ENCODE results near the gene SLC22A14. TPM values are rescaled to one million over a fixed set of nuclear protein-coding genes. Genes with fewer than 3 reads are reported as not detected.
A peak's percentile ranks its signal among the peaks of the same experiment; 100 is the strongest.

The SLC22A14 gene
- total RNA-seq, 6 experiments from 2014 or later = 0.12 to 0.29 (median 0.12) TPM; not detected in 3

GRCh38 chr3:38323060-38323459 is 41.0 kb downstream of the SLC22A14 start:
- no peaks in the 10 kb centered on the region for H3K36me3 ChIP-seq
- no peaks in the 10 kb centered on the region for H3K27me3 ChIP-seq
- no peak overlapping the region for H3K4me3 ChIP-seq
- no peak overlapping the region for H3K27ac ChIP-seq
- WGBS (ENCODE audit: insufficient coverage, low coverage, low lambda C conversion rate, missing lambda C conversion rate) = 88% methylated on average over 1 of the region's 1 CpG
- intact Hi-C loops (cut with DNase I) = no loop called here
- ATAC-seq = no peak
- H3K9me3 ChIP-seq = no peaks in the 10 kb centered on the region
- no peak for DNase-seq
- TF ChIP-seq CTCF (IDR thresholded peaks at IDR 0.05) = no peak
- no peak for TF ChIP-seq POLR2A (IDR thresholded peaks at IDR 0.05)
- no peaks in the 10 kb centered on the region for H3K4me1 ChIP-seq

GRCh38 chr3:38325256-38325655 is 43.2 kb downstream of the SLC22A14 start:
- no peaks in the 10 kb centered on the region for H3K27me3 ChIP-seq
- no peak overlapping the region for H3K4me3 ChIP-seq
- TF ChIP-seq CTCF (IDR thresholded peaks at IDR 0.05) = no peak
- TF ChIP-seq POLR2A (IDR thresholded peaks at IDR 0.05) = no peak
- intact Hi-C loops (cut with DNase I) = no loop called here
- no peak for DNase-seq
- ATAC-seq = no peak
- H3K27ac ChIP-seq = no peak overlapping the region
- H3K36me3 ChIP-seq = no peaks in the 10 kb centered on the region
- no peaks in the 10 kb centered on the region for H3K4me1 ChIP-seq
- H3K9me3 ChIP-seq = no peaks in the 10 kb centered on the region
- no CpG with 5 or more reads among the region's 2 CpGs for WGBS (ENCODE audit: insufficient coverage, low coverage, low lambda C conversion rate, missing lambda C conversion rate)

GRCh38 chr3:38327335-38328009 is 45.4 kb downstream of the SLC22A14 start:
- intact Hi-C loops (cut with DNase I) = no loop called here

GRCh38 chr3:38331257-38332022 is 49.3 kb downstream of the SLC22A14 start:
- DNase-seq (no peak), ATAC-seq (peak; percentile 41 to 63 (median 51))
- WGBS (ENCODE audit: insufficient coverage, low coverage, low lambda C conversion rate, missing lambda C conversion rate) = 50% methylated on average over 4 of the region's 4 CpGs
- Histone ChIP-seq H3K4me3 (no peak overlapping the region), H3K4me1 (peaks cover 0 to 4% (median 1%) of the 10 kb centered on the region in 4 donors), H3K9me3 (no peaks in the 10 kb centered on the region), H3K36me3 (no peaks in the 10 kb centered on the region), H3K27me3 (no peaks in the 10 kb centered on the region), H3K27ac (no peak overlapping the region)
- TF ChIP-seq CTCF (IDR thresholded peaks at IDR 0.05) (no peak), POLR2A (IDR thresholded peaks at IDR 0.05) (no peak)
- intact Hi-C loops (cut with DNase I) = no loop called here

More at GRCh38 chr3:38327335-38328009, 45.4 kb downstream of the SLC22A14 start:
- Histone ChIP-seq H3K36me3 (no peaks in the 10 kb centered on the region), H3K4me1 (peaks cover 0 to 4% (median 1%) of the 10 kb centered on the region in 4 donors), H3K27me3 (no peaks in the 10 kb centered on the region), H3K4me3 (no peak overlapping the region), H3K9me3 (no peaks in the 10 kb centered on the region), H3K27ac (no peak overlapping the region)
- no peak for ATAC-seq
- no peak for TF ChIP-seq POLR2A (IDR thresholded peaks at IDR 0.05)
- no peak for TF ChIP-seq CTCF (IDR thresholded peaks at IDR 0.05)
- DNase-seq = no peak
